H1 (cell line): ENCODE results near the gene MAGEB1. TPM values are rescaled to one million over a fixed set of nuclear protein-coding genes. Genes with fewer than 3 reads are reported as not detected.

Experiments used
- CEBPB ChIP-seq: IDR thresholded peaks from 2 replicates; pipeline ENCODE4 v1.6.1; 2012; ENCODE audit warnings: low read depth, low read length
- CTBP2 ChIP-seq: IDR thresholded peaks from 2 replicates; pipeline ENCODE4 v1.7.0; 2011; ENCODE audit warnings: borderline replicate concordance, mild to moderate bottlenecking, moderate library complexity, mixed read lengths, low read length; ENCODE audit not compliant: insufficient read depth, insufficient read length
- CTCF ChIP-seq, 3 experiments: IDR thresholded peaks; 1 replicate in 2 of 3; 2 replicates in 1 of 3; pipeline versions ENCODE4 v1.5.1 to v1.6.1; 2011; ENCODE audit warnings: low read length in 3 of 3, mild to moderate bottlenecking in 3 of 3, inconsistent platforms in 2 of 3, low read depth in 1 of 3, moderate library complexity in 1 of 3; ENCODE audit not compliant: insufficient read depth in 1 of 3; ENCODE audit errors: control extremely low read depth in 1 of 3
- KDM4A ChIP-seq: IDR thresholded peaks from one replicate; pipeline ENCODE4 v1.7.1; 2012; ENCODE audit warnings: low read depth, mild to moderate bottlenecking, moderate library complexity, low read length, inconsistent platforms; ENCODE audit not compliant: severe bottlenecking
- KDM5A ChIP-seq: fragments of 200-600 bp; IDR thresholded peaks from 2 replicates; pipeline ENCODE4 v1.7.1; 2012; ENCODE audit warnings: mild to moderate bottlenecking, low read length, inconsistent platforms, mixed read lengths
- RBBP5 ChIP-seq: IDR thresholded peaks from 2 replicates; pipeline ENCODE4 v1.7.1; 2012; ENCODE audit warnings: low read depth, mild to moderate bottlenecking, inconsistent platforms, low read length, moderate library complexity, borderline replicate concordance
- RNF2 ChIP-seq: fragments of 200-900, 300-1000 bp; sonication (generic); IDR thresholded peaks from 2 replicates; pipeline ENCODE4 v1.7.1; 2016; ENCODE audit warnings: borderline replicate concordance, low read depth, mild to moderate bottlenecking, antibody characterized with exemption, low read length; ENCODE audit not compliant: poor library complexity, severe bottlenecking; ENCODE audit errors: missing control alignments
- polyA plus RNA-seq, 7 experiments: library from polyadenylated mRNA; depleted of rRNA in 3 of 7; stranded (reverse) in 5 of 7; unstranded in 2 of 7; fragments of >200 nt in 5 of 7; fragments of 200-250 nt in 2 of 7; gene quantifications; 1 replicate in 5 of 7; 2 replicates in 1 of 7; 4 replicates in 1 of 7; pipeline versions ENCODE4 v1.2.1 to v1.2.3, GENCODE V29; 2011 to 2013; ENCODE audit warnings: missing spikeins in 2 of 7, mixed read lengths in 2 of 7
- total RNA-seq: library from RNA; stranded (reverse); fragmentation: NEBNext Ultra II Directional; extraction: Animal tissue kit (Norgen Biotek cat#: 25700); gene quantifications from 2 replicates; pipeline ENCODE4 v1.2.1, GENCODE V29; 2021
- TF ChIP-seq, protein P1 (sequence below): fragments of 300-600 bp; sonication (generic); IDR thresholded peaks from 2 replicates; pipeline ENCODE4 v1.7.1; 2012; ENCODE audit warnings: low read length, moderate library complexity, mild to moderate bottlenecking, inconsistent platforms; ENCODE audit not compliant: insufficient replicate concordance

MAGEB1 gene
- total and polyA plus RNA-seq, 2 of the 8 experiments (the other 6 are each of a cell fraction or from before 2014, with no cell fraction given) = 0.05 TPM; not detected in 1

DNA sequence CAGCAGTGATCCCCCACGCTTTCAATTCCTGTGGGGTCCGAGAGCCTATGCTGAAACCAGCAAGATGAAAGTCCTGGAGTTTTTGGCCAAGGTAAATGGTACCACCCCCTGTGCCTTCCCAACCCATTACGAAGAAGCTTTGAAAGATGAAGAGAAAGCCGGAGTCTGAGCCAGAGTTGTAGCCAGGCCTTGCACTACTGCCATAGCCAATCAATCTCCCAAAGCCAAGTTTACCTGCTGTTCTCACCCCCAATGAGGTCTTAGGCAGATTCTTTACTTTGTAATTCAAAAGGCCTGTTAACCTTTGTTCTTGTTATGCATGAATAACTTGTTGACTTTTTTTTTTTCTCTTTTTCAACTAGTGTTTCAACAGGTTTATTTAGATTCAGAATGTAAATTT is 27.6 kb upstream of the MAGEB1 start (continued):
- TF ChIP-seq, protein P1, sequence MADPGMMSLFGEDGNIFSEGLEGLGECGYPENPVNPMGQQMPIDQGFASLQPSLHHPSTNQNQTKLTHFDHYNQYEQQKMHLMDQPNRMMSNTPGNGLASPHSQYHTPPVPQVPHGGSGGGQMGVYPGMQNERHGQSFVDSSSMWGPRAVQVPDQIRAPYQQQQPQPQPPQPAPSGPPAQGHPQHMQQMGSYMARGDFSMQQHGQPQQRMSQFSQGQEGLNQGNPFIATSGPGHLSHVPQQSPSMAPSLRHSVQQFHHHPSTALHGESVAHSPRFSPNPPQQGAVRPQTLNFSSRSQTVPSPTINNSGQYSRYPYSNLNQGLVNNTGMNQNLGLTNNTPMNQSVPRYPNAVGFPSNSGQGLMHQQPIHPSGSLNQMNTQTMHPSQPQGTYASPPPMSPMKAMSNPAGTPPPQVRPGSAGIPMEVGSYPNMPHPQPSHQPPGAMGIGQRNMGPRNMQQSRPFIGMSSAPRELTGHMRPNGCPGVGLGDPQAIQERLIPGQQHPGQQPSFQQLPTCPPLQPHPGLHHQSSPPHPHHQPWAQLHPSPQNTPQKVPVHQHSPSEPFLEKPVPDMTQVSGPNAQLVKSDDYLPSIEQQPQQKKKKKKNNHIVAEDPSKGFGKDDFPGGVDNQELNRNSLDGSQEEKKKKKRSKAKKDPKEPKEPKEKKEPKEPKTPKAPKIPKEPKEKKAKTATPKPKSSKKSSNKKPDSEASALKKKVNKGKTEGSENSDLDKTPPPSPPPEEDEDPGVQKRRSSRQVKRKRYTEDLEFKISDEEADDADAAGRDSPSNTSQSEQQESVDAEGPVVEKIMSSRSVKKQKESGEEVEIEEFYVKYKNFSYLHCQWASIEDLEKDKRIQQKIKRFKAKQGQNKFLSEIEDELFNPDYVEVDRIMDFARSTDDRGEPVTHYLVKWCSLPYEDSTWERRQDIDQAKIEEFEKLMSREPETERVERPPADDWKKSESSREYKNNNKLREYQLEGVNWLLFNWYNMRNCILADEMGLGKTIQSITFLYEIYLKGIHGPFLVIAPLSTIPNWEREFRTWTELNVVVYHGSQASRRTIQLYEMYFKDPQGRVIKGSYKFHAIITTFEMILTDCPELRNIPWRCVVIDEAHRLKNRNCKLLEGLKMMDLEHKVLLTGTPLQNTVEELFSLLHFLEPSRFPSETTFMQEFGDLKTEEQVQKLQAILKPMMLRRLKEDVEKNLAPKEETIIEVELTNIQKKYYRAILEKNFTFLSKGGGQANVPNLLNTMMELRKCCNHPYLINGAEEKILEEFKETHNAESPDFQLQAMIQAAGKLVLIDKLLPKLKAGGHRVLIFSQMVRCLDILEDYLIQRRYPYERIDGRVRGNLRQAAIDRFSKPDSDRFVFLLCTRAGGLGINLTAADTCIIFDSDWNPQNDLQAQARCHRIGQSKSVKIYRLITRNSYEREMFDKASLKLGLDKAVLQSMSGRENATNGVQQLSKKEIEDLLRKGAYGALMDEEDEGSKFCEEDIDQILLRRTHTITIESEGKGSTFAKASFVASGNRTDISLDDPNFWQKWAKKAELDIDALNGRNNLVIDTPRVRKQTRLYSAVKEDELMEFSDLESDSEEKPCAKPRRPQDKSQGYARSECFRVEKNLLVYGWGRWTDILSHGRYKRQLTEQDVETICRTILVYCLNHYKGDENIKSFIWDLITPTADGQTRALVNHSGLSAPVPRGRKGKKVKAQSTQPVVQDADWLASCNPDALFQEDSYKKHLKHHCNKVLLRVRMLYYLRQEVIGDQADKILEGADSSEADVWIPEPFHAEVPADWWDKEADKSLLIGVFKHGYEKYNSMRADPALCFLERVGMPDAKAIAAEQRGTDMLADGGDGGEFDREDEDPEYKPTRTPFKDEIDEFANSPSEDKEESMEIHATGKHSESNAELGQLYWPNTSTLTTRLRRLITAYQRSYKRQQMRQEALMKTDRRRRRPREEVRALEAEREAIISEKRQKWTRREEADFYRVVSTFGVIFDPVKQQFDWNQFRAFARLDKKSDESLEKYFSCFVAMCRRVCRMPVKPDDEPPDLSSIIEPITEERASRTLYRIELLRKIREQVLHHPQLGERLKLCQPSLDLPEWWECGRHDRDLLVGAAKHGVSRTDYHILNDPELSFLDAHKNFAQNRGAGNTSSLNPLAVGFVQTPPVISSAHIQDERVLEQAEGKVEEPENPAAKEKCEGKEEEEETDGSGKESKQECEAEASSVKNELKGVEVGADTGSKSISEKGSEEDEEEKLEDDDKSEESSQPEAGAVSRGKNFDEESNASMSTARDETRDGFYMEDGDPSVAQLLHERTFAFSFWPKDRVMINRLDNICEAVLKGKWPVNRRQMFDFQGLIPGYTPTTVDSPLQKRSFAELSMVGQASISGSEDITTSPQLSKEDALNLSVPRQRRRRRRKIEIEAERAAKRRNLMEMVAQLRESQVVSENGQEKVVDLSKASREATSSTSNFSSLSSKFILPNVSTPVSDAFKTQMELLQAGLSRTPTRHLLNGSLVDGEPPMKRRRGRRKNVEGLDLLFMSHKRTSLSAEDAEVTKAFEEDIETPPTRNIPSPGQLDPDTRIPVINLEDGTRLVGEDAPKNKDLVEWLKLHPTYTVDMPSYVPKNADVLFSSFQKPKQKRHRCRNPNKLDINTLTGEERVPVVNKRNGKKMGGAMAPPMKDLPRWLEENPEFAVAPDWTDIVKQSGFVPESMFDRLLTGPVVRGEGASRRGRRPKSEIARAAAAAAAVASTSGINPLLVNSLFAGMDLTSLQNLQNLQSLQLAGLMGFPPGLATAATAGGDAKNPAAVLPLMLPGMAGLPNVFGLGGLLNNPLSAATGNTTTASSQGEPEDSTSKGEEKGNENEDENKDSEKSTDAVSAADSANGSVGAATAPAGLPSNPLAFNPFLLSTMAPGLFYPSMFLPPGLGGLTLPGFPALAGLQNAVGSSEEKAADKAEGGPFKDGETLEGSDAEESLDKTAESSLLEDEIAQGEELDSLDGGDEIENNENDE = no peak
- TF ChIP-seq CTBP2 (no peak), CEBPB (no peak), RNF2 (no peak), RBBP5 (no peak), KDM4A (no peak), KDM5A (no peak), CTCF (IDR thresholded peaks at IDR 0.05; ENCODE audit: control extremely low read depth in 1 of 3, insufficient read depth in 1 of 3, low read depth in 1 of 3, low read length in 3 of 3) (no peak)
